ENCODE results near the gene NTN1.

NTN1 gene

DNA sequence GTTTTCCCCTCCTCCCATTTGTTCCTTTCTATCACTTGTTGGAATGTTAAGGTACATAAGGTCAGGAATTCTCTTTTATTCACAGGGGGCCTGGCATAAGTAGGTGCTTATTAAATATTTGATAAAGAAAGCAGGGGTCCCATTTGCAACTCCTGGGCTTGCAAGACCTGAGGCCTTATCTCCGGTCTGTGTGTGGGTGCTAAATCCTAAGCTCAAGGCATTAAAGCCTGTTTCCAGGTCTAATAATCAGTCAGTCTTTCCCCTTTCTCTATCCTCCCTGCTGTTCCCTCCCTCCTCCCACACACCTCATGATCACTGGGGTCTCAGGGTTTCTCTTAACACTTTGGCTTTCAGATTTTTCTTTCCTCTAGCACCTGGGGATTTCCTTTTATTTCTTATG is 17.1 kb downstream of the NTN1 start:
- Histone ChIP-seq H3K4me2 (ENCODE audit: low read length) (no peak overlapping the region), H3K4me1 (ENCODE audit: low read length) (no peaks in the 10 kb centered on the region), H2AFZ (ENCODE audit: low read depth, low read length) (no peak overlapping the region), H3K36me3 (replicated peaks; ENCODE audit: low read depth, low read length) (peaks cover 4% of the 10 kb centered on the region), H3K79me2 (ENCODE audit: low read length) (no peaks in the 10 kb centered on the region), H3K9ac (ENCODE audit: low read length) (no peak overlapping the region), H3K27me3 (ENCODE audit: low read depth, low read length) (no peaks in the 10 kb centered on the region), H3K27ac (ENCODE audit: low read length) (no peak overlapping the region), H3K4me3 (ENCODE audit: low read length) (no peak overlapping the region), H4K20me1 (ENCODE audit: insufficient read depth, low read length) (no peaks in the 10 kb centered on the region), H3K9me3 (ENCODE audit: insufficient read depth, low read length) (no peaks in the 10 kb centered on the region)
- no peak for TF ChIP-seq EZH2phosphoT487 (IDR thresholded peaks at IDR 0.05; ENCODE audit: low read depth)
- TF ChIP-seq, protein P1, sequence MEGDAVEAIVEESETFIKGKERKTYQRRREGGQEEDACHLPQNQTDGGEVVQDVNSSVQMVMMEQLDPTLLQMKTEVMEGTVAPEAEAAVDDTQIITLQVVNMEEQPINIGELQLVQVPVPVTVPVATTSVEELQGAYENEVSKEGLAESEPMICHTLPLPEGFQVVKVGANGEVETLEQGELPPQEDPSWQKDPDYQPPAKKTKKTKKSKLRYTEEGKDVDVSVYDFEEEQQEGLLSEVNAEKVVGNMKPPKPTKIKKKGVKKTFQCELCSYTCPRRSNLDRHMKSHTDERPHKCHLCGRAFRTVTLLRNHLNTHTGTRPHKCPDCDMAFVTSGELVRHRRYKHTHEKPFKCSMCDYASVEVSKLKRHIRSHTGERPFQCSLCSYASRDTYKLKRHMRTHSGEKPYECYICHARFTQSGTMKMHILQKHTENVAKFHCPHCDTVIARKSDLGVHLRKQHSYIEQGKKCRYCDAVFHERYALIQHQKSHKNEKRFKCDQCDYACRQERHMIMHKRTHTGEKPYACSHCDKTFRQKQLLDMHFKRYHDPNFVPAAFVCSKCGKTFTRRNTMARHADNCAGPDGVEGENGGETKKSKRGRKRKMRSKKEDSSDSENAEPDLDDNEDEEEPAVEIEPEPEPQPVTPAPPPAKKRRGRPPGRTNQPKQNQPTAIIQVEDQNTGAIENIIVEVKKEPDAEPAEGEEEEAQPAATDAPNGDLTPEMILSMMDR (IDR thresholded peaks at IDR 0.05; ENCODE audit: low read depth, low read length), result no peak

DNA sequence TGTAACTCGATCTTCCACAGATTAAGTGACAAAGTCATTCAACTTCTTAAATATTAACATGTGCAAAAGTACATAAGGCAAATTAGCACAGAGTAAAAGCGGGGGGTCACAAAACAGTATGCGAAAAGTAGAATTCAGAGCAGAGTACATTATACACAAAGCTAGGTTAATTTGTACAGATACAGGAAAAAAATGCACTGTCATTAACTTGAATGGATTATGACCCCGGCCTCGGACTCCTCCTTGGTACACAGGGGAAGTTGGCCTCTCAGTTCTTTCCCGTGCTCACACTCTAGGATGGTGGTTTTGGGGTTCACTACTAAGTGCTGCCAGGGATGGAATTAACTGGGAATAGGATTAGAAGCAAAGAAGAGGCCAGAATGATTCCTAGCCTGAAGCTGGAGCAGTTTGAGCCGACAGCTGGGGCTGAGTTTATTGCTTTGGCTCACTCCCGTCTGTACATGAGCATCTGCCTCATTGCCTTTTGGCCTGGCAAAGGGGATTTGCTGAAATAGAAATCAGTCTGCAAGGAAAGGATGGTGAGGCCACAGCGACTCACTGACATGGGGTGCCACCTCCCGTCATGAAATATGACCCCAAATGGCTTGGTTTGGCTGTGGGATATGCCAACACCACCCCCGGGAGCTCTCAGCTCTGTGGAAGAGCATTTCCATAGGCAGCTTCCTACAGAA is 23.6 kb downstream of the NTN1 start:
- H3K36me3 ChIP-seq (replicated peaks; ENCODE audit: low read depth, low read length), result peaks cover 1% of the 10 kb centered on the region
- H3K4me1 ChIP-seq (ENCODE audit: low read length), result no peaks in the 10 kb centered on the region
- no peak overlapping the region for H3K27ac ChIP-seq (ENCODE audit: low read length)
- no peak overlapping the region for H3K4me2 ChIP-seq (ENCODE audit: low read length)
- no peaks in the 10 kb centered on the region for H4K20me1 ChIP-seq (ENCODE audit: insufficient read depth, low read length)
- no peaks in the 10 kb centered on the region for H3K79me2 ChIP-seq (ENCODE audit: low read length)
- no peaks in the 10 kb centered on the region for H3K27me3 ChIP-seq (ENCODE audit: low read depth, low read length)
- H3K9me3 ChIP-seq (ENCODE audit: insufficient read depth, low read length), result no peaks in the 10 kb centered on the region
- no peak overlapping the region for H3K9ac ChIP-seq (ENCODE audit: low read length)
- H3K4me3 ChIP-seq (ENCODE audit: low read length), result no peak overlapping the region
- no peak for TF ChIP-seq EZH2phosphoT487 (IDR thresholded peaks at IDR 0.05; ENCODE audit: low read depth)
- TF ChIP-seq, protein P1 (IDR thresholded peaks at IDR 0.05; ENCODE audit: low read depth, low read length), result no peak
- no peak overlapping the region for H2AFZ ChIP-seq (ENCODE audit: low read depth, low read length)

DNA sequence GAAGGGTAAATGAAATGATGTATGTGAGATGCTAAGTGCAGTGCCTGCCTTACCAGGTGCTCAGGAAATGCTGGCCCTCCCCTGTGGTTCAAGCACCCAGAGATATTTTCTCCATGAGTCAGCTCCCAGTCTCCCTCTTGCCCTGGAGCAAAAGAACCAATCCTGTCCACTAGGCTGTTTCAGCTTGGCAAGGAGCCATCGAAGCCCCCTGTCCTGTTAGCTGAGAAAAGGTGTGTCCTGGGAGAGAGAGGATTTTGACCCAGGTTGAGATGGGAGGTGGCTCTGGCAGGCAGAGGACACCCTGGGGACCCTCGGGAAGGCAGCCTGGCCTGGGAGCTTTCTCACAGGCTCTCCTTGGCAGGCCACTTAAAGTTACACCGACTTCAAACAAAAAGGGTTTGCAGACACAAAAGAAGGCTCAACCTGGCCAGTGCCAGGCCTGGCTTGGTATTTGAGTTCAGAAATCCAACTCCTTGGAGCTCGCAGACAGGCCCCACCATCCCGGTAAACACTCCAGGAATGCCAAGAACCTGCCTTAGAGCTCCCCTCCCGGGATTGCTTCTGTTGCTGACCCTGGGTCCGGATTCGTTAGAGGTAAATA is 29.6 kb downstream of the NTN1 start:
- H3K4me2 ChIP-seq (ENCODE audit: low read length), result no peak overlapping the region
- H3K27ac ChIP-seq (ENCODE audit: low read length), result no peak overlapping the region
- H3K36me3 ChIP-seq (replicated peaks; ENCODE audit: low read depth, low read length), result no peaks in the 10 kb centered on the region
- no peaks in the 10 kb centered on the region for H3K4me1 ChIP-seq (ENCODE audit: low read length)
- no peaks in the 10 kb centered on the region for H3K9me3 ChIP-seq (ENCODE audit: insufficient read depth, low read length)
- no peaks in the 10 kb centered on the region for H3K79me2 ChIP-seq (ENCODE audit: low read length)
- H3K27me3 ChIP-seq (ENCODE audit: low read depth, low read length), result no peaks in the 10 kb centered on the region
- no peaks in the 10 kb centered on the region for H4K20me1 ChIP-seq (ENCODE audit: insufficient read depth, low read length)
- TF ChIP-seq, protein P1 (IDR thresholded peaks at IDR 0.05; ENCODE audit: low read depth, low read length), result no peak
- TF ChIP-seq EZH2phosphoT487 (IDR thresholded peaks at IDR 0.05; ENCODE audit: low read depth), result no peak
- no peak overlapping the region for H2AFZ ChIP-seq (ENCODE audit: low read depth, low read length)
- no peak overlapping the region for H3K9ac ChIP-seq (ENCODE audit: low read length)
- no peak overlapping the region for H3K4me3 ChIP-seq (ENCODE audit: low read length)

DNA sequence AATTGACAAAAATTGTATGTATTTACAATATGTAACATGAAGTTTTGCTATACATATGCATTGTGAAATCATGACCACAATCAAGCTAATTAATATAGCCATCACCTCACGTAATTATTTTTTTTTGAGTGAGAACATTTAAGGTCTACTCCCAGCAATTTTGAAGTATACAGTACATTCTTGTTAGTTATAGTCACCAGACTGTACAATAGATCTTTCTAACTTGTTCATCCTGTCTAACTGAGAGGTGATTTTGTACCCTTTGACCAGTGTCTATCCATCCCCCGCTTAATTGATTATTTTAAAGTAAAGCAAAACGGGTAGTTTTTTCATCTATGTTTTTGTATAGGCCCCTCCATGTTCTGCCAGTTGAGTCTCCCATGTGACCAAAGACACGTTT is 30.3 kb downstream of the NTN1 start:
- no peaks in the 10 kb centered on the region for H3K9me3 ChIP-seq (ENCODE audit: insufficient read depth, low read length)
- H3K4me1 ChIP-seq (ENCODE audit: low read length), result no peaks in the 10 kb centered on the region
- H3K4me3 ChIP-seq (ENCODE audit: low read length), result no peak overlapping the region
- H3K27ac ChIP-seq (ENCODE audit: low read length), result no peak overlapping the region
- no peak overlapping the region for H3K9ac ChIP-seq (ENCODE audit: low read length)
- no peaks in the 10 kb centered on the region for H4K20me1 ChIP-seq (ENCODE audit: insufficient read depth, low read length)
- TF ChIP-seq EZH2phosphoT487 (IDR thresholded peaks at IDR 0.05; ENCODE audit: low read depth), result no peak
- no peaks in the 10 kb centered on the region for H3K27me3 ChIP-seq (ENCODE audit: low read depth, low read length)
- no peaks in the 10 kb centered on the region for H3K36me3 ChIP-seq (replicated peaks; ENCODE audit: low read depth, low read length)
- H3K4me2 ChIP-seq (ENCODE audit: low read length), result no peak overlapping the region
- no peak overlapping the region for H2AFZ ChIP-seq (ENCODE audit: low read depth, low read length)
- no peaks in the 10 kb centered on the region for H3K79me2 ChIP-seq (ENCODE audit: low read length)

All from OCI-LY3 (cell line).